Esophagus muscularis mucosa (tissue), 3 donors: Measurements from ENCODE around the gene ABCC3.

Source experiments
- CTCF ChIP-seq, 3 experiments: fragments of 200-600 bp in 2 of 3; fragments of 450-650 bp in 1 of 3; sonication (generic) in 2 of 3; IDR thresholded peaks; one replicate each; pipeline ENCODE4 v1.5.1; 2017 to 2019; ENCODE audit warnings: antibody characterized with exemption in 3 of 3, mild to moderate bottlenecking in 2 of 3, moderate library complexity in 1 of 3
- EP300 ChIP-seq: sonication (generic); formaldehyde crosslinking; IDR thresholded peaks from one replicate; pipeline ENCODE4 v1.6.1; 2017; ENCODE audit warnings: antibody characterized with exemption

GRCh38 chr17:50599606-50600005, 35.1 kb upstream of the ABCC3 start:
- TF ChIP-seq EP300, result no peak
- no peak for TF ChIP-seq CTCF (IDR thresholded peaks at IDR 0.05)
